ENCODE results near the gene DDX10.

- no peak for TF ChIP-seq CTCF (IDR thresholded peaks at IDR 0.05; ENCODE audit: low read depth, low read length, poor library complexity, severe bottlenecking)
- no peak for TF ChIP-seq EZH2phosphoT487 (IDR thresholded peaks at IDR 0.05; ENCODE audit: borderline replicate concordance, low read length)
Measured at GRCh38 chr11:108775324-108775723, 110.5 kb downstream of the DDX10 start.

Data from DOHH2 (cell line).